ENCODE data around the gene PEPD.

PEPD gene

GRCh38 chr19:33399081-33399744, 122.4 kb downstream of the PEPD start:
- no peak for DNase-seq (ENCODE audit: insufficient read length, low spot score)
- TF ChIP-seq POLR2A (IDR thresholded peaks at IDR 0.05; ENCODE audit: low read depth, low read length) = no peak

GRCh38 chr19:33398361-33399060, 123.1 kb downstream of the PEPD start:
- FAIRE-seq = no peak

More at GRCh38 chr19:33399081-33399744, 122.4 kb downstream of the PEPD start:
- FAIRE-seq = no peak

GRCh38 chr19:33397536-33398360, 123.8 kb downstream of the PEPD start:
- no peak for DNase-seq (ENCODE audit: insufficient read length, low spot score)
- FAIRE-seq = no peak
- TF ChIP-seq POLR2A (IDR thresholded peaks at IDR 0.05; ENCODE audit: low read depth, low read length) = no peak

More at GRCh38 chr19:33398361-33399060, 123.1 kb downstream of the PEPD start:
- DNase-seq (ENCODE audit: insufficient read length, low spot score) = no peak
- no peak for TF ChIP-seq POLR2A (IDR thresholded peaks at IDR 0.05; ENCODE audit: low read depth, low read length)

- no peak for DNase-seq (ENCODE audit: insufficient read length, low spot score)
- no peak for TF ChIP-seq POLR2A (IDR thresholded peaks at IDR 0.05; ENCODE audit: low read depth, low read length)
- no peak for FAIRE-seq
Measured at GRCh38 chr19:33396701-33397535, 124.7 kb downstream of the PEPD start.

GRCh38 chr19:33395561-33396550, 125.7 kb downstream of the PEPD start:
- TF ChIP-seq POLR2A (IDR thresholded peaks at IDR 0.05; ENCODE audit: low read depth, low read length) = no peak

GRCh38 chr19:33394723-33395560, 126.6 kb downstream of the PEPD start:
- FAIRE-seq (no peak), DNase-seq (ENCODE audit: insufficient read length, low spot score) (peak; percentile 54)
- no peak for TF ChIP-seq POLR2A (IDR thresholded peaks at IDR 0.05; ENCODE audit: low read depth, low read length)

More at GRCh38 chr19:33395561-33396550, 125.7 kb downstream of the PEPD start:
- no peak for FAIRE-seq
- DNase-seq (ENCODE audit: insufficient read length, low spot score) = peak; percentile 80

- DNase-seq (ENCODE audit: insufficient read length, low spot score) (peak; percentile 98), FAIRE-seq (peak; percentile 83)
- no peak for TF ChIP-seq POLR2A (IDR thresholded peaks at IDR 0.05; ENCODE audit: low read depth, low read length)
Measured at GRCh38 chr19:33394006-33394722, 127.4 kb downstream of the PEPD start.

GRCh38 chr19:33393286-33394005, 128.1 kb downstream of the PEPD start:
- no peak for TF ChIP-seq POLR2A (IDR thresholded peaks at IDR 0.05; ENCODE audit: low read depth, low read length)
- DNase-seq (ENCODE audit: insufficient read length, low spot score) (no peak), FAIRE-seq (no peak)

- FAIRE-seq (no peak), DNase-seq (ENCODE audit: insufficient read length, low spot score) (no peak)
- TF ChIP-seq POLR2A (IDR thresholded peaks at IDR 0.05; ENCODE audit: low read depth, low read length) = no peak
Measured at GRCh38 chr19:33392341-33393285, 129.0 kb downstream of the PEPD start.
